Neuronal stem cell (in vitro differentiated cells): Measurements from ENCODE around the gene CRYBG2.

Source experiments
- DNase-seq: peaks from one replicate; pipeline ENCODE4 v3.0.0-alpha.2; 2013; ENCODE audit warnings: low spot score
- H2AFZ ChIP-seq: one replicate; pipeline ENCODE4 v1.6.1; 2013; ENCODE audit warnings: mild to moderate bottlenecking, low read length, inconsistent platforms
- H2AK5ac ChIP-seq: 2 replicates; pipeline ENCODE4 v1.6.1; 2013; ENCODE audit warnings: low read depth, mild to moderate bottlenecking, inconsistent platforms, low read length, moderate library complexity, mixed read lengths
- H2BK120ac ChIP-seq: 2 replicates; pipeline ENCODE4 v1.6.1; 2013; ENCODE audit warnings: low read depth, mild to moderate bottlenecking, inconsistent platforms, low read length, moderate library complexity, mixed read lengths
- H2BK12ac ChIP-seq: one replicate; pipeline ENCODE4 v1.6.1; 2013; ENCODE audit warnings: low read length, inconsistent platforms
- H2BK15ac ChIP-seq: 2 replicates; pipeline ENCODE4 v1.6.1; 2013; ENCODE audit warnings: mild to moderate bottlenecking, low read length, inconsistent platforms, mixed read lengths
- H2BK5ac ChIP-seq: one replicate; pipeline ENCODE4 v1.6.1; 2013; ENCODE audit warnings: inconsistent platforms, mild to moderate bottlenecking, low read length, moderate library complexity
- H3K14ac ChIP-seq: one replicate; pipeline ENCODE4 v1.6.1; 2013; ENCODE audit warnings: low read length, inconsistent platforms
- H3K18ac ChIP-seq: 2 replicates; pipeline ENCODE4 v1.6.1; 2013; ENCODE audit warnings: low read length, inconsistent platforms
- H3K23ac ChIP-seq: 2 replicates; pipeline ENCODE4 v1.6.1; 2013; ENCODE audit warnings: low read depth, mild to moderate bottlenecking, mixed read lengths, low read length, inconsistent platforms; ENCODE audit not compliant: poor library complexity
- H3K27ac ChIP-seq: replicated peaks from 3 replicates; pipeline ENCODE4 v1.5.1; 2013; ENCODE audit warnings: low read length, inconsistent platforms
- H3K27me3 ChIP-seq, 3 experiments: 2 replicates each; pipeline ENCODE4 v1.6.1; 2013; ENCODE audit warnings: low read length in 3 of 3, mild to moderate bottlenecking in 2 of 3, inconsistent platforms in 1 of 3, low read depth in 1 of 3, mixed read lengths in 1 of 3, moderate library complexity in 1 of 3; ENCODE audit not compliant: control insufficient read depth in 3 of 3, insufficient read depth in 3 of 3
- H3K36me3 ChIP-seq, 2 donors: replicated peaks in 1 of 2; 2 replicates each; pipeline ENCODE4 v1.6.1; 2013; ENCODE audit warnings: low read length in 2 of 2; ENCODE audit not compliant: control insufficient read depth in 2 of 2, insufficient read depth in 2 of 2
- H3K4ac ChIP-seq: 2 replicates; pipeline ENCODE4 v1.6.1; 2013; ENCODE audit warnings: inconsistent platforms, mild to moderate bottlenecking, low read length, moderate library complexity
- H3K4me1 ChIP-seq, 2 donors: 1 replicate in 1 of 2; 2 replicates in 1 of 2; pipeline ENCODE4 v1.6.1; 2013; ENCODE audit warnings: low read length in 2 of 2, low read depth in 1 of 2; ENCODE audit not compliant: control insufficient read depth in 2 of 2, insufficient read depth in 1 of 2
- H3K4me2 ChIP-seq: one replicate; pipeline ENCODE4 v1.6.1; 2013; ENCODE audit warnings: mild to moderate bottlenecking, low read length, inconsistent platforms; ENCODE audit not compliant: insufficient read depth, poor library complexity, severe bottlenecking
- H3K4me3 ChIP-seq, 2 donors: 2 replicates each; pipeline ENCODE4 v1.5.1; 2013; ENCODE audit warnings: low read length in 2 of 2, mild to moderate bottlenecking in 2 of 2, inconsistent platforms in 1 of 2, moderate library complexity in 1 of 2
- H3K79me1 ChIP-seq: one replicate; pipeline ENCODE4 v1.6.1; 2013; ENCODE audit warnings: low read depth, mild to moderate bottlenecking, inconsistent platforms, low read length, moderate library complexity
- H3K9ac ChIP-seq: one replicate; pipeline ENCODE4 v1.6.1; 2013; ENCODE audit warnings: mild to moderate bottlenecking, low read depth, low read length, inconsistent platforms; ENCODE audit not compliant: poor library complexity
- H3K9me3 ChIP-seq, 2 donors: replicated peaks in 1 of 2; 2 replicates each; pipeline versions ENCODE3 to v1.6.1; 2013; ENCODE audit warnings: low read length in 2 of 2, mild to moderate bottlenecking in 2 of 2, inconsistent platforms in 1 of 2, low read depth in 1 of 2, mixed read lengths in 1 of 2, moderate library complexity in 1 of 2; ENCODE audit not compliant: control insufficient read depth in 2 of 2, insufficient read depth in 1 of 2
- H4K8ac ChIP-seq: one replicate; pipeline ENCODE4 v1.6.1; 2013; ENCODE audit warnings: low read depth, mild to moderate bottlenecking, inconsistent platforms, low read length, moderate library complexity
- H4K91ac ChIP-seq: one replicate; pipeline ENCODE4 v1.6.1; 2013; ENCODE audit warnings: low read length, low read depth, mild to moderate bottlenecking, inconsistent platforms; ENCODE audit not compliant: poor library complexity
- WGBS, 2 donors: extraction: QIAGEN DNeasy Blood & Tissue Kit; methylation state at CpG; one replicate each; pipeline ENCODE4 v1.1.7; 2013; ENCODE audit warnings: missing lambda C conversion rate in 2 of 2, mixed read lengths in 1 of 2; ENCODE audit not compliant: insufficient read length in 2 of 2, insufficient replicate concordance in 1 of 2; ENCODE audit errors: extremely low coverage in 2 of 2; 5-methylcytosine and 5-hydroxymethylcytosine counted together

Gene CRYBG2

DNA sequence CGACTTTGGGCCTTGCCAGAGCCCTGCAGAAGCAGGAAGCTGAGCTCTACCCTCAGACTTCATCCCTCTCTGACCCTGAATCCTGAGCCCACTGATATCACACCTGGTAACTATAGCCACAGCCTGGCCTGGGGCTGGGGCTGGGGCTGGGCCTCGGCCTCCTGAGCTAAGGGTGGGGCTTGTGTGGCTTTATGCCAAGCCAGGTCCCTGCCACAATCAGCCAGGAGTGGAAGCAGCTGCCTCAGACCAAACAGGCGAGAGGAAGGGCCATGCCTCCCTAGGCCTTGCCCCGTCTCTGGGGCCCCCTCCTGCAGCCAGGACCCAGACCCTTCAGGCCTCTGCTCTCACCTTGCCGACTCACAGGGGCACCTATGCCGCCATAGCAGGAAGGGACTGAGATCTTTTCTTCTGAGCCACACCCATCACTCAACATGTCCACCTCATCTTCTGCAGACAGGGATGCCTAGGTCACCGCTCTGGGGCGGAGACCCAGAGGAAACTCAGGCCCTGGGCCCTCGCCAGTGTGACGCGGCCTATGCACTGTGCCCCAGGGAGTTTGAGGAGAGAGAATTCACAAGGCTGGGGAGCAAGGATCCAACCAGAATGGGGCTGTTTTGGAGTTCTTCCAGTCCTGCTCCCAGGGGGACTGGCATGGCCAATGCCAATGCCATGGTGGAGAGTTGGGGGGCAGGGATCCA lies 53.2 kb downstream of the CRYBG2 start:
- no CpG with 5 or more reads among the region's 11 CpGs for WGBS, 2 donors
- Histone ChIP-seq H3K9ac (peak overlapping the region; percentile 51), H2BK15ac (no peak overlapping the region), H3K4me1 (peaks cover 0 to 1% of the 10 kb centered on the region in 2 donors), H3K23ac (no peak overlapping the region), H3K4ac (no peak overlapping the region), H2AFZ (no peak overlapping the region), H3K14ac (no peak overlapping the region), H3K4me2 (no peak overlapping the region), H2AK5ac (no peak overlapping the region), H2BK120ac (no peak overlapping the region), H2BK12ac (no peak overlapping the region), H3K9me3 (no peaks in the 10 kb centered on the region), H3K27ac (no peak overlapping the region), H3K18ac (no peak overlapping the region), H3K27me3 (no peaks in the 10 kb centered on the region), H4K8ac (no peak overlapping the region), H3K79me1 (peaks cover 4% of the 10 kb centered on the region), H3K4me3 (no peak overlapping the region), H3K36me3 (no peaks in the 10 kb centered on the region), H2BK5ac (no peak overlapping the region), H4K91ac (no peak overlapping the region)
- no peak for DNase-seq

GRCh38 chr1:26297791-26298124 lies 56.2 kb downstream of the CRYBG2 start:
- Histone ChIP-seq H3K79me1 (peaks cover 2% of the 10 kb centered on the region), H2AFZ (no peak overlapping the region), H3K4me3 (no peak overlapping the region), H3K27me3 (no peaks in the 10 kb centered on the region), H3K14ac (no peak overlapping the region), H3K9me3 (no peaks in the 10 kb centered on the region), H3K4me2 (no peak overlapping the region), H3K9ac (no peak overlapping the region), H2BK120ac (no peak overlapping the region), H4K91ac (no peak overlapping the region), H3K36me3 (no peaks in the 10 kb centered on the region), H2BK5ac (no peak overlapping the region), H2AK5ac (peak overlapping the region; percentile 16), H3K27ac (no peak overlapping the region), H3K4ac (no peak overlapping the region), H2BK12ac (no peak overlapping the region), H3K23ac (no peak overlapping the region), H2BK15ac (no peak overlapping the region), H3K18ac (no peak overlapping the region), H4K8ac (no peak overlapping the region), H3K4me1 (no peaks in the 10 kb centered on the region)
- WGBS, 2 donors = no CpG with 5 or more reads among the region's 6 CpGs
- DNase-seq = no peak

DNA sequence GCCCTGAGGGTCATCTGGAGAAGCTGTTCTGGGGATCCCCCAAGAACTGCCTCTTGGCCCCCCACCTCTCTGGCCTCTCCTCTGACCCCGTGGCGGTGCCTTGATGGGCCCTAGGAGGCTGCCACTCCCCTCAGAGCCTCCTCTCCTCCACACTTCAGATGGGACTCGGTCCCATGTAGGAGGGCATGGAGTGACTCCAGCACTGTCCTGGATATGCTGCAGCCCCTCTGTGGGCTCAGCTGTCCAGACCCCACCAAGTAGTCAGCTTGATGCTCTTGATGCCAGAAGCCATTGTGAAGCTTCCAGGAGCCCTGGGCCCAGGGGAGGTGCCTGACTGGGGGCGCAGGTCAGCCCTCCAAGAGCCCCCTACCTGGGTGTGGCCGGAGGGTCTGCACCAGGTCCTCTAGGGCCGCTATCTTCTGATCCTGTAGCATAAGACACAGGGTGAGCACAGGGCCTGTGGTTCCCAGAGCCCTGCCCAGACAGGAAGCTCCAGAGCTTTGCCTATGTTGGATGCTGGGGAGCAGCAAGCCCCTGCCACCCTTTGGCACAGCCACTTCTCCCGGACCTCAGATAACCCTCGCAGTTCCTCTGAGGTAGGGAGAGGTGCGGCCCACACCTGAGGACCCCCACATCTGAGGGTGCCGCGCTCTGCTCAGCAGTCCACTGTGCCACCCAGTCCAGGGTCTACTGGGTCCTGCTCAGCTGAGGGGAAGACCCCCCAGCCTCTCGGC lies 56.7 kb downstream of the CRYBG2 start:
- H2BK120ac ChIP-seq = no peak overlapping the region
- no peak overlapping the region for H3K9ac ChIP-seq
- H3K9me3 ChIP-seq = no peaks in the 10 kb centered on the region
- H3K27me3 ChIP-seq = no peaks in the 10 kb centered on the region
- H2BK15ac ChIP-seq = no peak overlapping the region
- no peak overlapping the region for H3K14ac ChIP-seq
- H3K36me3 ChIP-seq = no peaks in the 10 kb centered on the region
- no peak overlapping the region for H4K91ac ChIP-seq
- peak overlapping the region; percentile 40 for H3K4ac ChIP-seq
- H4K8ac ChIP-seq = no peak overlapping the region
- DNase-seq = no peak
- peaks cover 2% of the 10 kb centered on the region for H3K79me1 ChIP-seq
- no CpG with 5 or more reads among the region's 12 CpGs for WGBS, 2 donors
- H3K27ac ChIP-seq = no peak overlapping the region
- H3K4me2 ChIP-seq = no peak overlapping the region
- no peak overlapping the region for H3K18ac ChIP-seq
- H2AFZ ChIP-seq = no peak overlapping the region
- no peak overlapping the region for H3K4me3 ChIP-seq
- no peak overlapping the region for H2BK5ac ChIP-seq
- H3K4me1 ChIP-seq = no peaks in the 10 kb centered on the region
- H2AK5ac ChIP-seq = peak overlapping the region; percentile 36
- H3K23ac ChIP-seq = peak overlapping the region; percentile 77
- no peak overlapping the region for H2BK12ac ChIP-seq

- H2BK120ac ChIP-seq = no peak overlapping the region
- no peak overlapping the region for H4K91ac ChIP-seq
- peak overlapping the region; percentile 77 for H3K23ac ChIP-seq
- no peak overlapping the region for H3K4me3 ChIP-seq
- H3K9ac ChIP-seq = no peak overlapping the region
- no peak overlapping the region for H2BK12ac ChIP-seq
- WGBS, 2 donors = no CpG with 5 or more reads among the region's 16 CpGs
- peak overlapping the region; percentile 36 for H2AK5ac ChIP-seq
- no peak overlapping the region for H2BK5ac ChIP-seq
- H3K27ac ChIP-seq = no peak overlapping the region
- no peak for DNase-seq
- H2BK15ac ChIP-seq = no peak overlapping the region
- no peak overlapping the region for H3K4me2 ChIP-seq
- H3K9me3 ChIP-seq = no peaks in the 10 kb centered on the region
- H3K4me1 ChIP-seq = no peaks in the 10 kb centered on the region
- no peak overlapping the region for H2AFZ ChIP-seq
- no peak overlapping the region for H4K8ac ChIP-seq
- no peak overlapping the region for H3K14ac ChIP-seq
- no peak overlapping the region for H3K18ac ChIP-seq
- H3K27me3 ChIP-seq = no peaks in the 10 kb centered on the region
- H3K4ac ChIP-seq = no peak overlapping the region
- H3K36me3 ChIP-seq = no peaks in the 10 kb centered on the region
- H3K79me1 ChIP-seq = peaks cover 2% of the 10 kb centered on the region
These were observed 57.4 kb downstream of the CRYBG2 start for GRCh38 chr1:26296340-26297056.
